Endothelial cell (in vitro differentiated cells): ENCODE measurements around the gene DNAAF9. TPM values are rescaled to one million over a fixed set of nuclear protein-coding genes. Genes with fewer than 3 reads are reported as not detected.

Source experiments
- DNase-seq: peaks from one replicate; pipeline ENCODE4 v3.0.0; 2021; ENCODE audit warnings: low spot score
- H3K27ac Mint-ChIP-seq: one replicate; pipeline ENCODE4 v1.8.0; 2021; ENCODE audit warnings: mixed read lengths, inconsistent platforms; ENCODE audit not compliant: unreplicated experiment
- H3K27me3 Mint-ChIP-seq: one replicate; pipeline ENCODE4 v1.8.0; 2021; ENCODE audit warnings: mild to moderate bottlenecking, moderate library complexity, mixed read lengths, inconsistent platforms; ENCODE audit not compliant: unreplicated experiment
- H3K36me3 Mint-ChIP-seq: one replicate; pipeline ENCODE4 v1.8.0; 2021; ENCODE audit warnings: mild to moderate bottlenecking, low read depth, mixed read lengths, inconsistent platforms; ENCODE audit not compliant: unreplicated experiment
- H3K4me1 Mint-ChIP-seq: one replicate; pipeline ENCODE4 v1.8.0; 2021; ENCODE audit warnings: mild to moderate bottlenecking, mixed read lengths, inconsistent platforms; ENCODE audit not compliant: unreplicated experiment
- H3K4me3 Mint-ChIP-seq: one replicate; pipeline ENCODE4 v1.8.0; 2021; ENCODE audit warnings: mild to moderate bottlenecking, mixed read lengths, inconsistent platforms; ENCODE audit not compliant: unreplicated experiment
- H3K9me3 Mint-ChIP-seq: one replicate; pipeline ENCODE4 v1.8.0; 2021; ENCODE audit warnings: mixed read lengths, inconsistent platforms; ENCODE audit not compliant: unreplicated experiment
- CTCF ChIP-seq: fragments of 200-600 bp; sonication (generic); IDR thresholded peaks from one replicate; pipeline ENCODE4 v1.5.0; 2021; ENCODE audit warnings: antibody characterized with exemption; ENCODE audit not compliant: unreplicated experiment
- total RNA-seq: library from RNA; stranded (reverse); fragmentation: NEBNext Ultra II Directional; extraction: Animal tissue kit (Norgen Biotek cat#: 25700); gene quantifications from one replicate; pipeline ENCODE4 v1.2.1, GENCODE V29; 2021; ENCODE audit not compliant: unreplicated experiment

DNAAF9 gene
- total RNA-seq, 1 donor from 2014 or later, result 18.8 TPM

GRCh38 chr20:3449319-3449718, 41.9 kb upstream of the DNAAF9 start:
- no peak overlapping the region for H3K27ac Mint-ChIP-seq
- H3K9me3 Mint-ChIP-seq, result no peaks in the 10 kb centered on the region
- no peak overlapping the region for H3K4me3 Mint-ChIP-seq
- no peak for TF ChIP-seq CTCF
- H3K27me3 Mint-ChIP-seq, result no peaks in the 10 kb centered on the region
- H3K36me3 Mint-ChIP-seq, result no peaks in the 10 kb centered on the region
- peaks cover 3% of the 10 kb centered on the region for H3K4me1 Mint-ChIP-seq
- DNase-seq, result no peak

GRCh38 chr20:3447321-3447720, 39.9 kb upstream of the DNAAF9 start:
- Mint-ChIP-seq H3K27me3 (no peaks in the 10 kb centered on the region), H3K36me3 (no peaks in the 10 kb centered on the region), H3K27ac (no peak overlapping the region), H3K4me3 (no peak overlapping the region), H3K9me3 (no peaks in the 10 kb centered on the region), H3K4me1 (peaks cover 3% of the 10 kb centered on the region)
- no peak for DNase-seq
- TF ChIP-seq CTCF, result no peak

GRCh38 chr20:3446779-3447178, 39.3 kb upstream of the DNAAF9 start:
- Mint-ChIP-seq H3K9me3 (no peaks in the 10 kb centered on the region), H3K36me3 (no peaks in the 10 kb centered on the region), H3K4me1 (peaks cover 3% of the 10 kb centered on the region), H3K27ac (no peak overlapping the region), H3K4me3 (no peak overlapping the region), H3K27me3 (no peaks in the 10 kb centered on the region)
- no peak for TF ChIP-seq CTCF
- no peak for DNase-seq

GRCh38 chr20:3436864-3437574, 29.6 kb upstream of the DNAAF9 start:
- Mint-ChIP-seq H3K27me3 (peaks cover 1% of the 10 kb centered on the region), H3K9me3 (no peaks in the 10 kb centered on the region), H3K4me3 (no peak overlapping the region), H3K4me1 (no peaks in the 10 kb centered on the region), H3K27ac (no peak overlapping the region), H3K36me3 (no peaks in the 10 kb centered on the region)
- no peak for TF ChIP-seq CTCF
- DNase-seq, result no peak

- Mint-ChIP-seq H3K4me1 (no peaks in the 10 kb centered on the region), H3K27me3 (peaks cover 1% of the 10 kb centered on the region), H3K27ac (no peak overlapping the region), H3K4me3 (no peak overlapping the region), H3K9me3 (no peaks in the 10 kb centered on the region), H3K36me3 (no peaks in the 10 kb centered on the region)
- DNase-seq, result no peak
- no peak for TF ChIP-seq CTCF
Observed at GRCh38 chr20:3434232-3434631, 26.8 kb upstream of the DNAAF9 start.
